Measurements from ENCODE around the gene RUFY1.

The RUFY1 gene

DNA sequence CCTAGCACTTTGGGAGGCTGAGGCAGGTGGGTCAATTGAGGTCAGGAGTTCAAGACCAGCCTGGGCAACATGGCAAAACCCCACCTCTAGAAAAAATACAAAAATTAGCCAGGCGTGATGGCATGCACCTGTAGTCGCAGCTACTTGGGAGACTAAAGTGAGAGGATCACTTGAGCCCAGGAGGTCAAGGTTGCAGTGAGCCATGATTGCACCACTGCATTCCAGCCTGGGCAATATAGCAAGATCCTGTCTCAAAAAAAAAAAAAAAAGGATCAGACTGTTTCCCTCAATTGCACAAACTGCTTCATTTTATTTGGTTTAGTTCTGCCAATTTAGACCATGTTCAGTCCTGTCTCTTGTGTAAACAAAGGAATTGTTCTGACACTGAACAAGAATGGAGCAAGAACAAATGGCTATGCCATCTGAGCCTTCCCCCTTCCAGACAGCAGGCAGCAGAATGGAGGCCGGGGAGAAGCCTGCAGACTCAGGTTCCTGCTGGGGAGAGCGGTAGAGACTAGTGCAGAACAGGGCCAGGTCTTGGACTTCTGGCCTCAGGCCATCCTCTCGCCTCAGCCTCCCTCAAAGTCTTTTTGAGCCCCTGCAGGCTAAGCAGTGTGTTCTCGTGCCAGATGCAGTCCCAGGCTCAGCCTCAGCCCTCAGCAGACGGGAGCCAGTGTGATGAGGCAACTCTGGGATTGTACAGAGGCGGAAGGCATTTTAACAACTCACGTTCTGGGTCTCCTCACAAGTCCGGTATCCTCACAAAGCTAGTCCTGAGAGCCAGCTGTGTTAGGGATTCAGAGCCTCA, 54.9 kb downstream of the RUFY1 start:
- DNase-seq, result no peak

DNA sequence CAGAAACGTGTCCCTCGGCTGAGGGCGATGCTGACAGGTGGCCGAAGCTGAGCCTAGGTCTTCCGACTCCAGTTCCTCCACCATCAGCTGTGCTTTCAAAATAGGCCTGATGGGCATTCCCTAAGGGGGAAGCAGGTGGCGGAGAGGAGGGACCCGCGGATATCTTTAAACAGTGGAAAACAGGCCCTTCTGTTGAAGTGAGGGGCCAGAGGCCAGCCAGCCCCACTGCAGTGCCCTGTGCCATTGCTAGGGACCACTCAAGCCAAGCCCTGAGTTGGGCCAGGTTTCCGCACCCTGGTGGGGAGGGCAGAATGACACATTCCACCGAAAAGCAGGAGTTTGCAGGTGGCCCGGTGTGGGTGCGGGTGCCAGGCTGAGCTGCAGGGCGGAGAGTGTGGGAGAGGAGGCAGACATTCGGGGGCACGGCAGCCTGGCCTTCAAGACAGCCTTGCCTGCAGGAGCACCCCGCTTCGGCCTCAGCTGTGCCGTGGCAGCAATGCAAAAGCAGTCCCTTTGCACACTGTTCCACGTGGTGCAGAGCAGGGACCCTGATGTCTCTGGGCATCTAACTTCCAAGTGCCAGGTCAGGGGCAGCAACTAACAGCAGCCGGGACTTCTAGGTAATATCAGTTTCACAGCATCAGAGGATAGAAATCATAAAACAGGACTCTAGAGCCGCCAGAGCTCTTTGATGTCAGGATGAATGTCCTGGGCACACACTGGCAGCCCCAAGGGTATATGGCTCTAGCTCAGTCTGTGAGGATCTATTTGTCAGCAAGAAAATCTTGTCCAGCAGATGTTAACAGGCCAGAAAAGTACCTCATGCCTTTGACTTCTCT, 55.9 kb downstream of the RUFY1 start:
- no peak for DNase-seq

DNA sequence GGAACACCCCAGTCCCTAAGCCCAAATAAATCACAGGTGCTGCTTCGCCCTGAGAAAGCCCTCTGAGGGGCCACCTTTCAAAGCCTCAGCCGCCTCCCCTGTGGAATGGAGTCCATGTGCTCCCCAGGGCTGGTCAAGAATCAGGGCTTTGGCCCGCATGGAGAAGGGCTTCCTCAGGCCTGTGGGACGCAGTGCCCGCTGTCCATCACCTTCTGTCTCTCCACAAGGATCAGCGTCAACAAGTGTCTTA, 56.5 kb downstream of the RUFY1 start:
- no peak for DNase-seq

DNA sequence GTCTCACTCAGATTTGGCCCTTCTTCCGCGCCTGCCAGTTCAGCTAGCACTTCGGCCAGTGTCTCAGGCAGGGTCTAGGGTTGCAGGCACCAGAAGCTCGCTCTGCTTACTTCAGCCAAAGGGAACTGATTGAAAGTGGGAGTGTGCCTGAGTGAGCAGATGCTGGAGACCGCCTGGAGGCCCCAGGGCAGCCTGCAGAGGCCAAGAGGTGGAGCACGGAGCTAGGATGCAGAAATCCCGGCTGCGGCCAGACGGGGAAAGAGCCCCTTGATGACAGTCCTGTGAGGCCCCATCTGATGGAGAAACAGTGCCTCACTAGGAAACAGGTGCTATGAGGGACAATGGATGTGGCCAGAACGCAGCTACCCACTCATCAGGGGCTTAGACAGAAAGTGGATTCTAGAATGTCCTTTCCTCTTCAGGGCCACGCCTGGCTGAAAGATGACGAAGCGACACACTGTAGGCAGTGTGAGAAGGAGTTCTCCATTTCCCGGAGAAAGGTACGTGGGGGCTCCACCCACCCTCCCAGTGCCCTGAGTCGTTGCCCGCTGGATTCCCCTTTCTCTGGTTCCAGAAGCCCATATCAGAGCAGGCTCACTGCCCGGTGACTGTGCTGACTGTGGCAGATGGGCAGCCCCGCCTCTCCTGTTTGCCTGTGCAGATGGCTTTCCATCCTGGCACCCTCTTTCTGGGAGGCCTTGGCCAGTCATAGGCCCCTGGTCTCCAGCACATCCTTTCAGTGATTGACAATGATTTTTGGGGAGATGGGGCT, 57.0 kb downstream of the RUFY1 start:
- DNase-seq, result no peak

DNA sequence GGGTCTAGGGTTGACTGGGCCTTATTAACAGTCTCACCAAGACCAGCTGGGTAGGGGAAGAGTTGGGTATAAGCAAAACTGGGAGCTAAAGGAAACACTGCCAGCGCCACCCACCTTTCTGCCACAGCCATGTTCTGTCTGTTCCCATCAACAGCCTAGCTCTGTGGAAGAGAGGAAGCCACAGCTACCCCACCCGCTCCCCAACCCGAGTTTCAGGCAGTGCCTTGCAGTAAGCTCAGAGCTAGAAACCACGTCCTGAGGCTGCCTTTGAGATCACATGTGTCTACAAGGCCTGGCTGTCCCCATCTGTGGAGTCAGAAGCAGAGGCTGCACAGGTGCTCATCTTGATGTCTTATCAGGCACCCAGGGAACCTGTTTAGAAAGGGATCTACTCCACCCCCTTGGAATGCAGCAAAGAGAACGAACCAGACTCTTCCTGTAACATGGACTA, 57.8 kb downstream of the RUFY1 start:
- no peak for DNase-seq

DNA sequence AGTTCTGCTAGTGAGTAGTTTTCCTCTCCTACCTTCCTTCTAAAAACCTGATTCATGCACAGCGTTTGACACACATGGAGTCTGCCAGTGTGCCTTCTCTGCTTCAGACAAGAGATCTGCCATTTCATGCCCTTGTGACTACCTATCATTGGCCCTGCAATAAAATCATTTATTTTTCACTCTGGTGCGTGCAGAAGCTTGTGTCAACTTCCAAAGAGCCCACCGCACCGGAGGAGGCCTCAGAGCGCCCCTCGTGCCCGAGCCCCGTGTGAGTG, 59.4 kb downstream of the RUFY1 start:
- DNase-seq, result no peak

DNA sequence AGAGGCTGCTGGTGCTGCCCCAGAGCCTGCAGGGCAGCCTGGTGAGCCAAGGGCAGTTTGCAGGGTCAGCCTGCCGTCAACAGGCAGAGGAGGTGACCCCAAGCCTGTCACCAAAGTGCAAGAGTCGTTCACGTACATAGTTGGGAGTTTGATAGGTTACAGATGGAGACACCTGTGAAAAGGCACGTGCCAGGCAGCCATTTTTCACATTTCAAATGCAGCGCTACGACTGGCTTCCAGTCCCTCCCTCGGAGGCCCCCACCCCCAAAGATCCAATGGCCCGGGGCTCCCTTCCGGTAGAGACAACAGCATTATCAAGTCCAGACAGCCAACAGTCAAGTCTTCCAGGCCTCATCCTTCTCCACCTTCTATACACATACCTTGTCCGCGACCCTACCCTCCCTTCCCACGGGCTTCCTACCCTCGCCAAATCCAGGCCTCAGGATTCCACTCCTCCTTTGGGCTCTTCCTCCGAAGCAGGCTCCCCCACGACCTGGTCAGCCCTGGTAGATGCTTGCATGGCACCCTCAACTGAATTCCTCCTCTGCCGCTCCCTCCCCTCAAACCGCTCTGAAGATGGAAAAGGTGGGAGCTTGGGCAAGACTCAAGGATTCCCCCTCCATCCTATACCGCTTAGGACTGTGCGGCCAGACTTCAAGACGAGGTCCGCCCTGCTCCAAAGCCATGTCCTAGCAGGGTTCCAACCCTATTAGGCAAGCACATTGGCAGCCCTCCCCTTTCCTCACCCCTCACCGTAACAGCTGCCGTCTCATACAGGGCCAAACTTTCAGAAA, 60.0 kb downstream of the RUFY1 start:
- no peak for DNase-seq

DNA sequence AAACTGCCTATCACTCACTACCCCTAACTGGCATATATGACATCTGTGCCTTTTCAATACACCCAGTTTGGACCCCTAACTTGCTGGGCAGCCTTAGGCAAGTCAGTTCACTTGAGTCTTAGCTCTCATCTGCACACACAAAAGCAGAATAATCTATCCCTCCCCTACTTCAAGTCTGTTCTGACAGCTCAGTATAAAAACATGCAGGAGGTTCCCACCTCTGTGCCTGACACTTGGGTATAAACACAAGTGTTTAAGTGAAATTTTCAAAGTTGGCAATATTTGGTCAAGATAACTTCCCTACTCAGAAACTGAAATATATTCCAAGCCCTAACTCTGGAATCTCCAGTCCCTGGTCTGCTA, 60.5 kb downstream of the RUFY1 start:
- no peak for DNase-seq

DNA sequence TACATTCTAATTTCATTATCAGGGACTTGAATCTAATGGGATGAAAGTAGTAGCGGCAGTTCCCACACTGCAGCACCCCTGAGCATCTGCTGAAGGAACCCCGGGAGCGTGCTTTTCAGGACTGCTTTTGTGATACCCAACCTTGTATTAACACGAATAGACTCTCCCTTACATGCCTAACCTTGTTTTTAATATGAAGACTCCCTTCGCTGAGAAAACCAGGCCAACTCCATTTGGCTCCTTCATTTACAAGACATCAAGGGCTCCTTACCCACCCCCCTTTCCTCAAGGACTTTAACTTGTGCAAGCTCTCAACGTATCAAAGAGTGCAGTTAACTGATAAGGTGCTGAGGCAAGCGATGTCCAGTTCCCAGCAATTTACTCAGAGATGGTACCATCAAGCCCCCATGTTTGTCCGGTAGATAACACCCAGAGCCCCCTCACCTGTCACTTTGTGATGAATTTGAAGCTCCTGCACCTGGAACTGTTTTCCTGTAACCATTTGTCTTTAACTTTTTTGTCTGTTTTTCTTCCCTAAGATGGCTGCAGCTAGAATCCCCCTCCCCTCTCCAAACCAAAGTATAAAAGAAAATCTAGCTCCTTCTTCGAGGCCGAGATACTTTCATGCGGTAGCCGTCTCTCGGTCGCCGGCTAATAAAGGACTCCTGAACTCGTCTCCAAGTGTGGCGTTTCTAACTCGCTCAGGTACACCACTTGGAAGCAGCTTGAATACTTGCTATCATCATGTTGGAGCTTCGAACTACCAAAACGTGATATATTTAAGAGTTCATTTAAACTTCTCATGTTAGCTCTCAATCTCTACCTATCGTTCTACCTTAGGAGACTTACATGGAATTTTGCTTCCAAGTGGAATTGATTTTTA, 62.5 kb downstream of the RUFY1 start:
- DNase-seq, result no peak

DNA sequence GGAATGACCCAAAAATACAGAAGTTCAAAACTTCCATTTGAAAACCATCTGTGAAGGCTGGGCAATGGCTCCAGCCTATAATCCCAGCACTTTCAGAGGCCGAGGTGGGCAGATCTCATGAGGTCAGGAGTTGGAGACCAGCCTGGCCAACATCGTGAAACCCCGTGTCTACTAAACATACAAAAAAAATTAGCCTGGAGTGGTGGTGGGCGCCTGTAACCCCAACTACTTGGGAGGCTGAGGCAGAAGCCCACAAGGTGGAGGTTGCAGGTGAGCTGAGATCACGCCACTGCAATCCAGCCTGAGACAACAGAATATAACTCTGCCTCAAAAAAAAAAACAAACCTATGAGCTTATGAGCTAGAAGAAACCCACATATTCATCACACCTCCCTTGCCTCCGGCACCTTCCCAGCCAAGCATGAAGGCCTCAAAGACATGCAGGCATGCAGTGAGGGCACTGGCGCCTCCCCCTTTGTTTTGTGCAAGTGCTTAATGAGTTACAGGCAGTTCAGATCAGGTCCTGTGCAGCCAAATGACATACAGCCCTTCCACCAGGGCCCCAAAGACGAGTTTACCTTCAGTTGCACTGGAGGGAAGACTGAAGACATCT, 63.2 kb downstream of the RUFY1 start:
- no peak for DNase-seq

DNA sequence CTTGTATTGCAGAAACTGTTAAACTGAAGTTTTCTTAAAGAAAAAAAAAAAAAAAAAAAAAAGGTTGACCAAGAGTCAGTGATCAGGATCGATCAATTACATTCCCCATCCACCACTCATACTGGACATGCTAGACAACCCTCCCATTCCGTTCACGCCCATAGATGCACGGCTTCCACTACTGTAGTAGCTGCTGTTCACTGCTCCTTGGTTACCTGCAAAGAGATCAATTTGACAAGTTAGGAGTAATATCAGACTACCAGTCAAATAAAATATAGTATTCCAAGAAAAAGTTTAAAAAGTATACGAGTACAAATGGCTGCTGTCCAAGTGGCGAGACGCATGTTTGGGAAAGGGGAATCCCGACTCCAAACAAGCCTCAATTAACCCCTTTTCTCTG, 64.4 kb downstream of the RUFY1 start:
- no peak for DNase-seq

DNA sequence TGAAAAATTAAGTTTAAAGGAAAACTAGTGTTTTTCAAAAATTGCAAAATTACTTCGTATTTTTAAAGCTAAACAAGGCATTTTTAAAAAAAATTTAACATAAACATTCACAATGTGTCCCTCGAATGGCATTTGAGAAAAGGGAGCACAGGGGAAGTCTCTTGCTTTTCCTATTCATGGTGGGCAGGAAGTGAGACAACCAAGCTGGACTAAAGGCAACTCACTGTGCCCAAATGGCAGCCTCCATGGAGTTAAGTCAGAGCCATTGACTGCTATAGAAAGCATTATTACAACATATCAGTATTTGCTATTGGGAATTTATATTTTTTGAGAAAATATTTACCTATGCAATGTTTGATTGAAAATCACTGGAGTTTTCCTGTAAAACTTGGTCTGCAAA, 64.8 kb downstream of the RUFY1 start:
- DNase-seq, result no peak

DNA sequence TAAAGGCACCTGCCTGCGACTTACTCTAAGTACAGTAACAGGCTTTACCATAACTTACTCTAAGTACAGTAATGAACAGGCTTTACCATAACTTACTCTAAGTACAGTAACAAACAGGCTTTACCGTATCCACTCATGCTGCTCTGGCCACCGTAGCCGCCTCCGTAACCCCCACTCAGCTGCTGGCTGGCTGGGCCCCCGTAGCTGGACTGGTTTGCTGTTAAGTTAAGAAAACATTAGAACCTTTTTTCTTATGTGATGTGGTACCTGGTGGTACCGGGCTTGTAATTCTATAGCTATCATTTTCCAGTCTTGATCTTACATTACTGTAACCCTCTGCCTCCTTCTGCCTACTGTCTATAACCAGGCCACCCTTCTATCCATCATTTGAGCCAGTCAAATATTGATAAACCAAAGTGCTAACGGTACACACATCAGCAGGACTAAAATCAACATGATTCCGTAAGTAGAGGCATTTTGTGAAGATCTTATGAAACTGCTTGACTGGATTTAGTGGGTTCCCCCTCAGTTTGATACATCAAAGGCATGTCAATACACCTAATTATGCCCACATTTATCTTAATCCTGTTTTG, 65.7 kb downstream of the RUFY1 start:
- no peak for DNase-seq

DNA sequence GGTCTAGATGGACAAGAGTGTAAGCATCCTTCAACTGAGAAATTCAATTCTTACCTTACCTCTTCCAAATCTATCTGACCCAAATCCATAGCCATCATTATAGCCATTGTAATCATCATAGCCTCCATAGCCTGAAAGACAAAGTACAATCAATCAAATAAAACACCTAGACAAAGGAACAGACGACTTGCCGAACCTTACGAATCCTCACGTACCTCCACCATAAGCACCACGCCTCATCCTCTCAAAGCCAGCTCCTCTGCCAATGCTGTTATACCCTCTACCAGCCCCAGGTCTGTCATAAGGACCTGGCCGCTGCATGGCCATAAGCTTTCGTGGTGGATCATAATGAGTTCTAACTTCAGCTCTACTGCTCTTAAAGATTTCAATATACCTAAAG, 67.6 kb downstream of the RUFY1 start:
- no peak for DNase-seq

DNA sequence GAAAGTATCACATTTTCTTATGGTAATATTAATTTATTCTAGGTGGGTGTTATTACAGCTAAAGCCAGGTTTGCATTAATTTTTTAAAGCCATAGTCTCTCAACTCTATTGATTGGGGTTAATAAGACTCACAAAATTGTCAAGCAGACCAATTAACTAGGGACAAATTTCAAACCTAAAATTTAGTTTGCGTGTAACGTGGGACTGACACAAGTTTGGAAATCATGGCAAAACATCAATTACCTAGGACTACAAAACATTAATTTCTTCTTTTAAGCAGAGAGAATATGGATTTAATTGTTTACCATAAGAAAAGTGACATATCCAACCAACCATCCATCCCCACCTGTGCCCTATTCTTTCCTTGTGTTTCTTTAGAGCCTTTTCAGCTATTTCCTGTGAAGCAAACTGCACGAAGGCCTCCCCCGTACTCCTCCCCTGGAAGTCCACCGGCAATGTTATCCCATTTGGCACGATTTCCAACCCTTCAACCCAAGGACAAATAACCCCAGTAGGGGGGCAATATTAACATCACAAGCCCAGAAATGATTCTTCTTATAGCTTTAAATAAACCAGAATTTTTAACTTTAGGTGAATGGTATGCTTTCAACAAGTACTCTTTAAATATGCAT, 68.7 kb downstream of the RUFY1 start:
- no peak for DNase-seq

DNA sequence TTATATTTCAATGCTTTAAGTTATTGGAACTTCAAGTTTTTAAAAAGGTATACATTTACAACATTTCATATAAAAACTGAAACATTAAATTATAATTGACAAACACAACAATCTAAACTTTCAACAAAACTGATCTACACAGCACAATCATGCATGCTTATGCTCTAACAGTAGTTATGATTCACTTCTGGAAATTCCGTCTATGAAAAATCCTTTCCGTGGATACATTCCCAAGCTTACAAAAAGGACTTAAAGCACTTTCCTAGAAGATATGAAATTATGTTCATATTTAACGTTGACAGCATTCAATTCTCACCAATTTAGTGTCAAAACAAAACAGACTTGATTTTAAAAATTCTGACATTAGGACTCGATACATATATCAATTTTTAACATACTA, 69.4 kb downstream of the RUFY1 start:
- DNase-seq, result no peak

DNA sequence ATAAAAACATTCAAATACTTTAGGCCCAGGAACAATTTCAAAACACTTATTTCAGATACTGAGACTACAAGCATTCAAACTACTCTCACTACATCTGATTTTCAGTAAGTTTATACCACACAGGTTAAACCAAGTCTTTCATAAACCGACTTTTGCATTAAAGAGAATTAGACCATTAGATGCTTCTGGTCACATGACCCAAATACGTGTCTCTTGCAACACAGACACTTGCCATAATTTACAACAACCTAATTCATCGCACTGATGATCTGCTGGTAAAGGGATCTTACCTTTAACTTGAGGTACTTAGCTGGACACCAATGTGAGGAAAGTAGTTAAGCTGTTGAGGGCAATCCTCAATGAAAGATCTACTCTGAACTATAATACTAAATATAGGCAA, 69.9 kb downstream of the RUFY1 start:
- no peak for DNase-seq

DNA sequence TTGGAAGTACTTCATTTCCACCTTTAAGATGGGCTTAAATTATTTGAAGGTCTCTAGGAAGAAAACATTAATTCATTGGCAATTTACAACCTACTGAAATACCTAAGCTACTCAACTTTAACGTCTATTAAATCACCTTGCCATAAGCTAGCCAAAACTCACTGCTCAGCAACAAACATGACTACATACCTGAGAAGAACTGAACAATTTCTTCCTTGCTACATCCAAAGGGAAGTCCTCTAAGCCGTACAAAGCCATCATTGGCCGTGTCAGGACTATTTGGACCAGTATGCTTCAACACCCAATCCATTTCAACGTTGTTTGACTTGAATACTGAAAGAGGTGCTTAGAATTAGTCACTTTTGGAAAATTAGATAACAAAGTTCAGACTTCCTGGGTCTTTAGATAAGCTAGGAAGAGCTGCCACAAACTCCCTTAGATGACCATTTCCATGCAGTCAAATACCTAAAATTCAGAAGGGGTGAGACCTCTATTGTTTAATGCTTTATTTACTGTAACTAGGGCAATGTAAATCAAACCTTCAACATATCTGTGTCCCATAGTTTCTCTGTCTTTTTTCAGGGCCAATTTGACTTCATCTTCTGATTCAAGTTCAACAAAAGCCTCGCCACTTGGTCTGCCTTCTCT, 70.5 kb downstream of the RUFY1 start:
- DNase-seq, result peak; percentile 72

DNA sequence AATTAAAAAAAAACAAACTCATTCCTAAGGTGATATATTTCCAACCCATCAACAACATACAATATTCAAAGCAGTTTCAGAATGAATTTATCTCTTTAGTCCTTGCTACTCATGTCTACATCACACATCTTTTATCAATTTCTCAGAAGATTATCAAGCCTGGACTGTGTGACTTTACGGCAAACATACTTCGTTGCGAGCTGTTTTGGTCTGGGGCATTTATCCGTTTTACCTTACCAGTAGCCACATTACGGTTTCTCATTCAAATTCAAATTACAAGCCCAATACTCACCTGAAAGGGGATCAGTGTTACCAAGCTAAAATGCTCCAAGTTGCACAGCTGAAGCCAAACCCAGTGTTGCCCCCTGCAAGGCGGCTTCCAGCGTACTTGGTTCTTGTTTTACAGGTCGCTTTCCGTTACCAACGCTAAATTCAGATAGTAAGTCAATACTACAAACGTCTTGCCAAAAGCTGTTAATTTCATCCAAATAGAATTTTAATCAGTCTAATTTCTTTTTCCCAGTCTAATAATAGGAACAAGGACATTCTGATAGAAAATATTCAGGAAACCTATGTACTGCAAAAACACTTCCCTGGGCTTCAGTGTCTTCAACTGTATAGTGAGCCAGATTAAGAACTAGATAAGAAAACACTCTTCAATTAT, 71.3 kb downstream of the RUFY1 start:
- DNase-seq, result no peak

Measured in NCI-H226 (cell line).